Brain microvascular endothelial cell (primary cell): ENCODE results near the gene RET.

Experiments used
- DNase-seq: peaks from one replicate; pipeline ENCODE4 v3.0.0-alpha.2; 2020
- H3K27ac ChIP-seq: fragments of 250-450 bp; sonication (Bioruptor Pico); 2 replicates; pipeline ENCODE4 v1.5.1; 2020; ENCODE audit warnings: mild to moderate bottlenecking, moderate library complexity
- H3K27me3 ChIP-seq: fragments of 250-450 bp; sonication (Bioruptor Pico); replicated peaks from 2 replicates; pipeline ENCODE4 v1.5.1; 2020; ENCODE audit warnings: mild to moderate bottlenecking
- H3K36me3 ChIP-seq: fragments of 250-450 bp; sonication (Bioruptor Pico); replicated peaks from 2 replicates; pipeline ENCODE4 v1.5.1; 2020; ENCODE audit warnings: mild to moderate bottlenecking
- H3K4me3 ChIP-seq: 2 replicates; pipeline ENCODE4 v1.5.1; 2011; ENCODE audit warnings: low read depth, mild to moderate bottlenecking, control low read depth, low read length, moderate library complexity
- CTCF ChIP-seq: IDR thresholded peaks from 2 replicates; pipeline ENCODE4 v1.5.1; 2011; ENCODE audit warnings: low read depth, mild to moderate bottlenecking, moderate library complexity, low read length, control low read depth, inconsistent platforms; ENCODE audit errors: missing control alignments
- in situ Hi-C: cut with HindIII; loops from 2 replicates; pipeline ENCODE4 v1.10.0; 2017; ENCODE audit warnings: low sequenced_read_pairs, low pct_ligation_motif_present

RET gene

GRCh38 chr10:43058716-43059335 lies 18.0 kb upstream of the RET start:
- DNase-seq, result no peak
- no peak overlapping the region for H3K4me3 ChIP-seq
- no peak overlapping the region for H3K27ac ChIP-seq
- no peaks in the 10 kb centered on the region for H3K27me3 ChIP-seq
- no peak for TF ChIP-seq CTCF
- H3K36me3 ChIP-seq, result no peaks in the 10 kb centered on the region
- in situ Hi-C loops, result no loop called here

- Histone ChIP-seq H3K4me3 (no peak overlapping the region), H3K27me3 (no peaks in the 10 kb centered on the region), H3K27ac (no peak overlapping the region), H3K36me3 (no peaks in the 10 kb centered on the region)
- TF ChIP-seq CTCF, result no peak
- DNase-seq, result no peak
- in situ Hi-C loops, result no loop called here
Measured at GRCh38 chr10:43059336-43059720, 17.5 kb upstream of the RET start.

GRCh38 chr10:43059828-43060227 lies 17.0 kb upstream of the RET start:
- Histone ChIP-seq H3K4me3 (no peak overlapping the region), H3K36me3 (no peaks in the 10 kb centered on the region), H3K27ac (no peak overlapping the region), H3K27me3 (no peaks in the 10 kb centered on the region)
- no peak for DNase-seq
- in situ Hi-C loops, result no loop called here
- TF ChIP-seq CTCF, result no peak

GRCh38 chr10:43060291-43060690 lies 16.6 kb upstream of the RET start:
- Histone ChIP-seq H3K4me3 (no peak overlapping the region), H3K27me3 (no peaks in the 10 kb centered on the region), H3K36me3 (no peaks in the 10 kb centered on the region), H3K27ac (no peak overlapping the region)
- no peak for TF ChIP-seq CTCF
- in situ Hi-C loops, result no loop called here
- DNase-seq, result no peak

- H3K36me3 ChIP-seq, result no peaks in the 10 kb centered on the region
- H3K27me3 ChIP-seq, result no peaks in the 10 kb centered on the region
- no peak for TF ChIP-seq CTCF
- no peak for DNase-seq
- in situ Hi-C loops, result no loop called here
- no peak overlapping the region for H3K27ac ChIP-seq
- no peak overlapping the region for H3K4me3 ChIP-seq
Measured at GRCh38 chr10:43061331-43061730, 15.5 kb upstream of the RET start.

- in situ Hi-C loops, result no loop called here
- no peak for TF ChIP-seq CTCF
- no peaks in the 10 kb centered on the region for H3K36me3 ChIP-seq
- H3K27me3 ChIP-seq, result no peaks in the 10 kb centered on the region
- no peak overlapping the region for H3K27ac ChIP-seq
- no peak for DNase-seq
- H3K4me3 ChIP-seq, result no peak overlapping the region
Measured at GRCh38 chr10:43061760-43062159, 15.1 kb upstream of the RET start.
